Measurements from ENCODE around the gene DIP2C. TPM values are rescaled to one million over a fixed set of nuclear protein-coding genes. Genes with fewer than 3 reads are reported as not detected.

DIP2C gene
- total RNA-seq, 1 experiment from 2014 or later: 11.0 TPM

GRCh38 chr10:541041-541440, 148.4 kb downstream of the DIP2C start:
- Mint-ChIP-seq H3K4me3 (ENCODE audit: low read depth, unreplicated experiment) (no peak overlapping the region), H3K36me3 (ENCODE audit: insufficient read depth, unreplicated experiment) (peaks cover 8% of the 10 kb centered on the region), H3K27ac (ENCODE audit: unreplicated experiment) (peak overlapping the region; percentile 12), H3K4me1 (ENCODE audit: low read depth, unreplicated experiment) (peaks cover 25% of the 10 kb centered on the region), H3K27me3 (ENCODE audit: unreplicated experiment) (no peaks in the 10 kb centered on the region), H3K9me3 (ENCODE audit: low read depth, unreplicated experiment) (no peaks in the 10 kb centered on the region)
- intact Hi-C loops (cut with micrococcal nuclease; ENCODE audit: unreplicated experiment): no loop called here
- CTCF ChIA-PET: no interaction called here
- no peak for TF ChIP-seq CTCF (IDR thresholded peaks at IDR 0.05; ENCODE audit: unreplicated experiment)
- no peak for DNase-seq
- no TSS peak for BruUV-seq (replicated peaks)

- Mint-ChIP-seq H3K4me3 (ENCODE audit: low read depth, unreplicated experiment) (no peak overlapping the region), H3K27me3 (ENCODE audit: unreplicated experiment) (no peaks in the 10 kb centered on the region), H3K4me1 (ENCODE audit: low read depth, unreplicated experiment) (peaks cover 25% of the 10 kb centered on the region), H3K9me3 (ENCODE audit: low read depth, unreplicated experiment) (no peaks in the 10 kb centered on the region), H3K27ac (ENCODE audit: unreplicated experiment) (no peak overlapping the region), H3K36me3 (ENCODE audit: insufficient read depth, unreplicated experiment) (peaks cover 8% of the 10 kb centered on the region)
- DNase-seq: no peak
- no TSS peak for BruUV-seq (replicated peaks)
- intact Hi-C loops (cut with micrococcal nuclease; ENCODE audit: unreplicated experiment): no loop called here
- CTCF ChIA-PET: no interaction called here
- TF ChIP-seq CTCF (IDR thresholded peaks at IDR 0.05; ENCODE audit: unreplicated experiment): no peak
Observed at GRCh38 chr10:538895-539294, 150.6 kb downstream of the DIP2C start.

- Mint-ChIP-seq H3K27me3 (ENCODE audit: unreplicated experiment) (no peaks in the 10 kb centered on the region), H3K4me1 (ENCODE audit: low read depth, unreplicated experiment) (peaks cover 20% of the 10 kb centered on the region), H3K27ac (ENCODE audit: unreplicated experiment) (no peak overlapping the region), H3K4me3 (ENCODE audit: low read depth, unreplicated experiment) (no peak overlapping the region), H3K9me3 (ENCODE audit: low read depth, unreplicated experiment) (no peaks in the 10 kb centered on the region), H3K36me3 (ENCODE audit: insufficient read depth, unreplicated experiment) (peaks cover 6% of the 10 kb centered on the region)
- CTCF ChIA-PET: no interaction called here
- no peak for DNase-seq
- TF ChIP-seq CTCF (IDR thresholded peaks at IDR 0.05; ENCODE audit: unreplicated experiment): no peak
- intact Hi-C loops (cut with micrococcal nuclease; ENCODE audit: unreplicated experiment): no loop called here
- BruUV-seq (replicated peaks): no TSS peak
Observed at GRCh38 chr10:536935-537334, 152.5 kb downstream of the DIP2C start.

- Mint-ChIP-seq H3K27me3 (ENCODE audit: unreplicated experiment) (no peaks in the 10 kb centered on the region), H3K9me3 (ENCODE audit: low read depth, unreplicated experiment) (no peaks in the 10 kb centered on the region), H3K4me1 (ENCODE audit: low read depth, unreplicated experiment) (peaks cover 15% of the 10 kb centered on the region), H3K36me3 (ENCODE audit: insufficient read depth, unreplicated experiment) (peaks cover under 1% of the 10 kb centered on the region), H3K27ac (ENCODE audit: unreplicated experiment) (no peak overlapping the region), H3K4me3 (ENCODE audit: low read depth, unreplicated experiment) (no peak overlapping the region)
- TF ChIP-seq CTCF (IDR thresholded peaks at IDR 0.05; ENCODE audit: unreplicated experiment): no peak
- intact Hi-C loops (cut with micrococcal nuclease; ENCODE audit: unreplicated experiment): no loop called here
- no TSS peak for BruUV-seq (replicated peaks)
- CTCF ChIA-PET: no interaction called here
- no peak for DNase-seq
Observed at GRCh38 chr10:536371-536925, 153.0 kb downstream of the DIP2C start.

All from Calu3 (cell line).